ENCODE data around the gene HOXC13.

GRCh38 chr12:53966085-53966384 is 27.4 kb downstream of the HOXC13 start:
- TF ChIP-seq CTCF (IDR thresholded peaks at IDR 0.05; ENCODE audit: insufficient read depth, low read depth, low read length) (no peak), EZH2 (IDR thresholded peaks at IDR 0.05; ENCODE audit: insufficient read depth, low read length) (no peak)
